ENCODE data around the gene SLIT3.

The SLIT3 gene

DNA sequence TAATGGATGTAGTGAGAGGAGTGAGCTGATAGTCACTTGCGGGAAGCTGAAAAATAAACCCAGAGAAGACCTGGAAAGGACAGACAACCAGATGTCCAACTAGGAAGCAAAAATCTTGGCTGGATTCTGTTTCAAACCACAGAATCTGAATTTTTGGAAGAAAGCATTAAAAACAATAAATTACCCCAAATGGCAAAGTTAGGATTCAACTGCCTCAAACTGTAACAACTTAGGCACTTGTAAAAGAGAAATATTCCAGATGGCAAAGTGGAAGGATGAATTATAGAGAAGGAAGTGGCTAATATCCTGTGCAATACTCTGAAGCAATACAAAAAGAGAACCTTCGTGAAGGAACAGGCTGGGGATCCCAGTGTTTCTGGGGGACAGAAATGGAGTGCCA is 46.8 kb upstream of the SLIT3 start:
- CTCF ChIA-PET = interaction anchor here (0.6 kb wide), 1 partner anchor 199 kb away, joined by 6 read pairs; no protein-coding TSS in a partner anchor
- TF ChIP-seq ZNF274 (IDR thresholded peaks at IDR 0.05; ENCODE audit: low read length) = no peak
- TF ChIP-seq ZNF274 (tag by site-specific recombination; IDR thresholded peaks at IDR 0.05; ENCODE audit: borderline replicate concordance) = no peak
- TF ChIP-seq YY2 (tag by site-specific recombination; IDR thresholded peaks at IDR 0.05) = no peak
- TF ChIP-seq, protein P1, sequence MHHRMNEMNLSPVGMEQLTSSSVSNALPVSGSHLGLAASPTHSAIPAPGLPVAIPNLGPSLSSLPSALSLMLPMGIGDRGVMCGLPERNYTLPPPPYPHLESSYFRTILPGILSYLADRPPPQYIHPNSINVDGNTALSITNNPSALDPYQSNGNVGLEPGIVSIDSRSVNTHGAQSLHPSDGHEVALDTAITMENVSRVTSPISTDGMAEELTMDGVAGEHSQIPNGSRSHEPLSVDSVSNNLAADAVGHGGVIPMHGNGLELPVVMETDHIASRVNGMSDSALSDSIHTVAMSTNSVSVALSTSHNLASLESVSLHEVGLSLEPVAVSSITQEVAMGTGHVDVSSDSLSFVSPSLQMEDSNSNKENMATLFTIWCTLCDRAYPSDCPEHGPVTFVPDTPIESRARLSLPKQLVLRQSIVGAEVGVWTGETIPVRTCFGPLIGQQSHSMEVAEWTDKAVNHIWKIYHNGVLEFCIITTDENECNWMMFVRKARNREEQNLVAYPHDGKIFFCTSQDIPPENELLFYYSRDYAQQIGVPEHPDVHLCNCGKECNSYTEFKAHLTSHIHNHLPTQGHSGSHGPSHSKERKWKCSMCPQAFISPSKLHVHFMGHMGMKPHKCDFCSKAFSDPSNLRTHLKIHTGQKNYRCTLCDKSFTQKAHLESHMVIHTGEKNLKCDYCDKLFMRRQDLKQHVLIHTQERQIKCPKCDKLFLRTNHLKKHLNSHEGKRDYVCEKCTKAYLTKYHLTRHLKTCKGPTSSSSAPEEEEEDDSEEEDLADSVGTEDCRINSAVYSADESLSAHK (tag by site-specific recombination; IDR thresholded peaks at IDR 0.05) = no peak
- TF ChIP-seq ZNF768 (tag by site-specific recombination; IDR thresholded peaks at IDR 0.05) = no peak
- TF ChIP-seq ZNF37A (tag by site-specific recombination; IDR thresholded peaks at IDR 0.05) = no peak
- no peak for TF ChIP-seq ZNF138 (tag by site-specific recombination; IDR thresholded peaks at IDR 0.05; ENCODE audit: borderline replicate concordance)
- no peak for TF ChIP-seq ZFP3 (tag by site-specific recombination; IDR thresholded peaks at IDR 0.05; ENCODE audit: low read depth)
- TF ChIP-seq ZNF404 (tag by site-specific recombination; IDR thresholded peaks at IDR 0.05) = no peak
- TF ChIP-seq ZNF571 (tag by site-specific recombination; IDR thresholded peaks at IDR 0.05) = no peak
- no peak for TF ChIP-seq ZNF423 (tag by site-specific recombination; IDR thresholded peaks at IDR 0.05)
- TF ChIP-seq, protein P2, sequence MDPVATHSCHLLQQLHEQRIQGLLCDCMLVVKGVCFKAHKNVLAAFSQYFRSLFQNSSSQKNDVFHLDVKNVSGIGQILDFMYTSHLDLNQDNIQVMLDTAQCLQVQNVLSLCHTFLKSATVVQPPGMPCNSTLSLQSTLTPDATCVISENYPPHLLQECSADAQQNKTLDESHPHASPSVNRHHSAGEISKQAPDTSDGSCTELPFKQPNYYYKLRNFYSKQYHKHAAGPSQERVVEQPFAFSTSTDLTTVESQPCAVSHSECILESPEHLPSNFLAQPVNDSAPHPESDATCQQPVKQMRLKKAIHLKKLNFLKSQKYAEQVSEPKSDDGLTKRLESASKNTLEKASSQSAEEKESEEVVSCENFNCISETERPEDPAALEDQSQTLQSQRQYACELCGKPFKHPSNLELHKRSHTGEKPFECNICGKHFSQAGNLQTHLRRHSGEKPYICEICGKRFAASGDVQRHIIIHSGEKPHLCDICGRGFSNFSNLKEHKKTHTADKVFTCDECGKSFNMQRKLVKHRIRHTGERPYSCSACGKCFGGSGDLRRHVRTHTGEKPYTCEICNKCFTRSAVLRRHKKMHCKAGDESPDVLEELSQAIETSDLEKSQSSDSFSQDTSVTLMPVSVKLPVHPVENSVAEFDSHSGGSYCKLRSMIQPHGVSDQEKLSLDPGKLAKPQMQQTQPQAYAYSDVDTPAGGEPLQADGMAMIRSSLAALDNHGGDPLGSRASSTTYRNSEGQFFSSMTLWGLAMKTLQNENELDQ (tag by site-specific recombination; IDR thresholded peaks at IDR 0.05; ENCODE audit: low read depth) = no peak
- TF ChIP-seq KLF16 (tag by site-specific recombination; IDR thresholded peaks at IDR 0.05) = no peak
- TF ChIP-seq ZEB2 (tag by site-specific recombination; IDR thresholded peaks at IDR 0.05) = no peak
- no peak for TF ChIP-seq ZNF701 (tag by site-specific recombination; IDR thresholded peaks at IDR 0.05)
- TF ChIP-seq, protein P3, sequence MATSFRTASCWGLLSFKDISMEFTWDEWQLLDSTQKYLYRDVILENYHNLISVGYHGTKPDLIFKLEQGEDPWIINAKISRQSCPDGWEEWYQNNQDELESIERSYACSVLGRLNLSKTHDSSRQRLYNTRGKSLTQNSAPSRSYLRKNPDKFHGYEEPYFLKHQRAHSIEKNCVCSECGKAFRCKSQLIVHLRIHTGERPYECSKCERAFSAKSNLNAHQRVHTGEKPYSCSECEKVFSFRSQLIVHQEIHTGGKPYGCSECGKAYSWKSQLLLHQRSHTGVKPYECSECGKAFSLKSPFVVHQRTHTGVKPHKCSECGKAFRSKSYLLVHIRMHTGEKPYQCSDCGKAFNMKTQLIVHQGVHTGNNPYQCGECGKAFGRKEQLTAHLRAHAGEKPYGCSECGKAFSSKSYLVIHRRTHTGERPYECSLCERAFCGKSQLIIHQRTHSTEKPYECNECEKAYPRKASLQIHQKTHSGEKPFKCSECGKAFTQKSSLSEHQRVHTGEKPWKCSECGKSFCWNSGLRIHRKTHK (tag by site-specific recombination; IDR thresholded peaks at IDR 0.05) = no peak
- no peak for TF ChIP-seq MEIS1 (CRISPR knock-in tag; IDR thresholded peaks at IDR 0.05; ENCODE audit: borderline replicate concordance)
- Histone ChIP-seq H3K27ac (ENCODE audit: extremely low read depth, low read depth, low read length) (no peak overlapping the region), H3K4me1 (ENCODE audit: control insufficient read depth, insufficient read depth, low read length) (no peaks in the 10 kb centered on the region), H3K36me3 (ENCODE audit: control insufficient read depth in 2 of 2, insufficient read depth in 1 of 2, low read length in 2 of 2) (no peaks in the 10 kb centered on the region), H3K9me3 (ENCODE audit: control insufficient read depth, insufficient read depth, low read depth, low read length) (no peaks in the 10 kb centered on the region), H3K4me3 (ENCODE audit: low read depth, low read length) (no peak overlapping the region)
- POLR2A ChIA-PET = no interaction called here

DNA sequence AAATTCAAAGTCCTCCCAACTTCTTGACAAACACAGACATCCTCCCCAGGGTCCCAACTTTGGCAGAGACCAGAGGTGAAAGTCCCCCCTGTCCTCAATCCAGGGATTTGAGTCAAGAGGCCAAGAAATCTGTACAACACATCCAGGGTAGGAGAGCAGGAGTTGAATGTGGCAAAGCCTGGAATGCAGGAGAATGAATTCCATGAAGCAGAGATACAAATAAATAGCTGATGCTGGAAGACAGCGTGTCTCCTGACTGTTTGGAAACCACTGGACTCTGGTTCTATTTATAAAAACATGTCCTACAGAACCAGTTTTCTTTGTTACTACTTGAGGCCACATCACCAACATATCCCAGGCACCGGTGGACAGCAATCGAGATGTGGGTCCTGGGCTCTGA is 43.7 kb upstream of the SLIT3 start:
- H3K9me3 ChIP-seq (ENCODE audit: control insufficient read depth, insufficient read depth, low read depth, low read length) = no peaks in the 10 kb centered on the region
- POLR2A ChIA-PET = no interaction called here
- no peaks in the 10 kb centered on the region for H3K4me1 ChIP-seq (ENCODE audit: control insufficient read depth, insufficient read depth, low read length)
- CTCF ChIA-PET = no interaction called here
- no peak overlapping the region for H3K4me3 ChIP-seq (ENCODE audit: low read depth, low read length)
- TF ChIP-seq ZNF416 (tag by site-specific recombination; IDR thresholded peaks at IDR 0.05) (no peak), ZNF76 (tag by site-specific recombination; IDR thresholded peaks at IDR 0.05; ENCODE audit: borderline replicate concordance, low read depth) (no peak)
- no peaks in the 10 kb centered on the region for H3K36me3 ChIP-seq (ENCODE audit: control insufficient read depth in 2 of 2, insufficient read depth in 1 of 2, low read length in 2 of 2)
- H3K27ac ChIP-seq (ENCODE audit: extremely low read depth, low read depth, low read length) = no peak overlapping the region
